GM21786 (cell line): Measurements from ENCODE around the gene DPYSL4.

ENCODE experiments used
- ATAC-seq: cut with Tn5 transposase; IDR thresholded peaks from one replicate; pipeline ENCODE4 v1.9.1; 2021; ENCODE audit not compliant: unreplicated experiment

DPYSL4 gene

DNA sequence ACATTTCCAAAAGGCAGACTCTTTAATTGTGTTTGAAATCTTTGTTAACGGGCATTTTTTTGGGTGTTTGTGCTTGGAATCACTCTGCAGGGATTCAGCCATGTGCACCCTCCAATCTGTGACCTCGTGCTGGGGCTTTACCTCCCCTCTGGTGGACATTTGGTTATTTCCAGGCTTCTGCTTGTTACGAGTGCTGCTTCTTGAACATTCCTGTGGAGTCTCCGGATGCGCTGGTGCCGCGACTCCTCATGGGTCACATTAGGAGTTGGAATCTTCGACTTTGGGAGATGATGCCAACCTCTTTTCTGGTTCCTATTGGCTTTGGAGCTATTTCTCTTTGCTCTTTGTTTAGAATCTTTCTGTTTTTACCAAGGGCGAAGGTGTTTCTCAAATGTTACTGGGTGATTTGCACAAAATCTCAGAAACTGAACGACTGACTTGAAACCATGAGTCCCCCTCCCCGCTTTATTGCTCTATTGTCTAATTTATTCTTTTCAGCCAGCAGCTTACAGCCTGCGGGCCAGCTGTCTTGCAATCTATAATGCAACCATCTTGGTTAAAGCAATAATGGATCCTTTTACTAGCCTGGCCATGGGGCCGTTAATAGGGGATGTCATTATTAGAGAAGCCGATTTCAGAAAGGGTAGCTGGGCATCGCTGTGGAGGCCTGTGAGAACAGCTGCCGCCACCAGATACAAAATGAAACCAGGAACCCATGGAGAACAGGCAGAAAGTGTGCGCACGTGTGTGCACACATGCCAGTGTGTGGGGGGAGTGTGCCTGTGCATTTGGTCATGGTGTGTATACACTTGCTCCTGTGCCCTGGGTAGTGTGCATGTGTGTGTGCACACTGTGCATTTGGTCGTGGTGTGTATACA, 9.9 kb upstream of the DPYSL4 start:
- ATAC-seq, result no peak

DNA sequence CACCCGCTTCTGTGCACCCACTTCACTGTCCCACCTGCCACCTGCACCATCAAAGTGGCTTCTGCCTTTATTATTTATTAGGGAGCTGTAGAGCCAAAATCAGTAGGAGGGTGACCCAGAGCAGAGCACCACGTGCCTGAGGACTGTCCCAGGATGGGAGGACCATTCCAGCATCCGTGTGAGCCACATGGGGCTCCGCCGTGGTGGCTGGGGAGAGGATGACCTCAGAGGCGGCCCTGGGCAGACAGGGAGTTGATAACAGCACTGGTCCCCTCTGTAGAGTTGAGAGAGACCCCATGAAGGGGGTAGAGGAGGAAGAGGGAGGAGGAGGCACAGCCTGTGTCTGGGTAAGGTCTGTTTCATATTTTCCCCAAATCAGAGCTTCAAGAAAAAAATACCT, 8.7 kb upstream of the DPYSL4 start:
- ATAC-seq, result no peak

DNA sequence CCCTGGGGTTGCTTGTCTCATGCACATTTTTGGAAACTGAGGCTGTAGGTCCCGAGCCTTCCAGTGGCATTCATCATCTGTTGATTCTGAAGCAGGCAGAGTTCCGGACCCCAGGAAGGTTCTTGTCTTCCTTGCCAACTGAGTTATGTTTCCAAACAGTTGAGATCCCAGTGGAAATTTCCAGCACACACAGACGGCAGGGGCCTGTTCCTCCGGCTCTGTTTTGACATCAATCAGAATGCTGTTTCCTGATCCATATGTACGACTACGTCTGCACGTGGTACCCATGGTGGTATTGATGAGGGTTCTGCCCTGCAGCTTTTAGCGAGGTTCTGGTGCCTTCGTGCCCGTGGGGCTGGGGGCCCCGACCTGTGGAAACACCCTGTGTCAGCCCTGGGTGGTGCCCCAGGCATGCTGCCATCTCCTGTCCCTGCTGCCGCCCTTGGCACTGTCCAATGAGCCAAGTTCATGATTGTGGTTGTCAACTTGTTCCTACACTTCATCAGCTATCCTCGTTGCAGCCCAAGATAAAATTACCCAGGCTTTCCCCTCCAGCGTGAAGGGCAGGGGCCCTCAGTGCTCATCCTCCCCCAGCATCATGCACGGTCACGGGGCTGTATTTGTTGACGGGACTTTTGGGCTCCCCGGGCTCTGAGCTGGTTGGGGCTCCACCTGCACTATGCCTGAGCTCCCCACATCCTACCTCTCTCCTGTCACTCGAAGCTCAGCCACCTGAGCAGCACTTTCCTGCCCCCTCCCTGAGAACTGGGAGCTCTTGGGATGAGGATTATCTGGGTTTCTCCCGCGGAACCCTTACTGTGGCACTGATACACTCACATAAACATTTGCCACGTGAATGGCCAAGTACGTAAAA, 7.8 kb upstream of the DPYSL4 start:
- ATAC-seq, result no peak

DNA sequence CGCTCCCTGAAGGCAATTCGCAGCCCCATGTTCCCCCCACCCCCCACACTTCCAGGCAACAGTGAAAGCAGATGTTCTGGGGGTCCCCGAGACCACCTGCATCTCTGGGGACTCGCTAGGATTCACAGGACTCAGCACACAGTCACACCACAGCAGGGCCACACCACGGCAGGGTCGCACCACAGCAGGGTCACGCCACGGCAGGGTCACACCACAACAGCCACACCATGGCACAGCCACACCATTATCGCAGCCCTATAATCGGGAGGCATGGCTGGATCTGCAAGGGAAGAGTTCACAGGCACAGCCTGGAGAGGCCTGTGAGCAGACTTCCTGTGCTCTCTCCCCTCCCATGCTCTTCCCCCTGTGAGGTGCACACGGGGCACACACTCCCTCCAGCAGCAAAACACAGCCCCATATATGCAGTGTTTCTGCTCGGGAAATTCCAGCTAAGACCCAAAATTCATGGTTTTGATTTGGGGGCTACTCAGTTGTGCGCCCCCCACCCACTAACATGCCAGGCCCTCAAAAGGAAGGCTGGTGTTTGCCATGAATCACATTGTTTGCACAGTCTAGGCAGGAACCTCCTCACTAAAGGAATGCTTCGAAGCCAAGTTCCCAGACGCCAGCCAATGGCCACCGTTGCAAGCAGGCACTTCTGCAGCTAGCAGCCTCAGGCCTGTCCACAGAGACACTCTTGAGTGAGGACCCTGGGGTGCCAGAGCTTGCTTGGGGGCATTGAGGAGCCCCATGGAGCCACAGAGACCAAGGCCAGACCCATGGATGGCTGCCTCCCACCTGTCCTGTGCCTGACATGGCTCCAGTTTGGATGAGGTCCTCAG, 7.0 kb upstream of the DPYSL4 start:
- no peak for ATAC-seq

DNA sequence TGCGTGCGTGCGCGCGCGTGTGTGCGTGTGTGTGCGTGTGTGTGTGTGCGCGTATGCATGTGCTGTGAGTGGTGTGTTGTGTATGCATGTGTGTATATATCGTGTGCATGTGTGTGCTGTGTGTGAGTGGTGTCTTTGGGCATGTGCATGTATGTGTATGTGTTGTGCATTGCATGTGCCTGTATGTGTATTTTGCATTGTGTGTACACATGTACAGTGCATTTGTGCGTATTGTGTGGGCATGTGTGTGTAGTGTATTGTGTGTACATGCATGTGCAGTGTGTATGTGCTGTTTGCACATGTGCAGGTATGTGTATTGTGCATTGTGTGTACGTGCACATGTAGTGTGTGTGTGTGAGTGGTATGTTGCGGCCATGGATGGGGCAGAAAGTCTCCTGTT, 6.0 kb upstream of the DPYSL4 start:
- ATAC-seq, result no peak

DNA sequence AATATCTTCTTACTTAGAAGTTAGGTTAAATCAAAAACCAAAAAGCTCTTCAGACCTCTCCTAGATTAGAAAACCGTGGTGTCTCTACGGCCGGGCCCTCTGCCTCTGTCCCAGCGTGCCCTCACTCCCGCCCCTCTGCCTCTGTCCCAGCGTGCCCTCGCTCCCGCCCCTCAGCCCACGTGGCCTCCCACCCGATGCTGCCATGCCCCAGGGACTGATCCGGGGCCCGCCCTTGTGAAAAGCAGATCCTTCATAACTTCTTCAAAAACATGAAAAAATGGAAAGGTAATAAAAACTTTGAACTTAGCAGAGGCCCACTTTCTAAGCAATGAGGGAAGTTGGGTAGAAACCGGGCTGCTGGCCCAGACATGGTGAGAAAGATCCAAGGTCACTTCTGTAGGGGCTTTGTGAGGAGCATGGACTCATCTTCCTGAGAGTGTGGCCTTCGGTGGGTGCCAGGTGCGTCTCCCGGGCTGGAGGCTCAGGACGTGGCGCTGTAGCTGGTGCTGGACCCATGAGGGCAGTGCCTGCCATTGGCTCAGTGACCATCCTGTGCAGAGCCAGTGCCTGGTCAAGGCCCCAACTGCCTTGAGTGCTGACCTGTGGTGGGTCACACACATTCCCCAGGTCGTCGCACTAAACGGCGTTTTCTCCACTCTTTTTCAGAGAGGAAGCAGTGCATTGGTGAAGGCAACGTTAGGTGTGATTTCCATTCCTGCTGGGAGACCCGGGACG, 4.9 kb upstream of the DPYSL4 start:
- ATAC-seq, result no peak

DNA sequence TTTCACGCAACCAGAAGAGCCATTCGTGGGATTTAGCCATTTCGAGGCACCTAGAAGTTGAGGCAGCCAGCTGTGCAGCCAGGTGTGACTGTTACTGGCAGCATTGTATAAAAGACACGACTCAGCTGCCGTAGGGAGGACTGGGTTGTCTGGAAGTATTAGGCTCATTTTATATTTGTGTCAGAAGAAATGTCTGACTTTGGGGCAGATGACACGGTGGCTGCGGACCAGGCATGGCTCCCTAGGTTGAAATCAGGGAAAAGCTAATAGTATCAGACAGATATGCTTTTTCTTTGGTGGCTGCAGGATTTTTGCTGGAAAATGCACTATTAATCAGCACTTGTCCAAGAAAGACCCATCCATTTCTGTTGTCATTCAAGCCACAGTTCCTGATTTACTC, 4.2 kb upstream of the DPYSL4 start:
- ATAC-seq, result no peak

DNA sequence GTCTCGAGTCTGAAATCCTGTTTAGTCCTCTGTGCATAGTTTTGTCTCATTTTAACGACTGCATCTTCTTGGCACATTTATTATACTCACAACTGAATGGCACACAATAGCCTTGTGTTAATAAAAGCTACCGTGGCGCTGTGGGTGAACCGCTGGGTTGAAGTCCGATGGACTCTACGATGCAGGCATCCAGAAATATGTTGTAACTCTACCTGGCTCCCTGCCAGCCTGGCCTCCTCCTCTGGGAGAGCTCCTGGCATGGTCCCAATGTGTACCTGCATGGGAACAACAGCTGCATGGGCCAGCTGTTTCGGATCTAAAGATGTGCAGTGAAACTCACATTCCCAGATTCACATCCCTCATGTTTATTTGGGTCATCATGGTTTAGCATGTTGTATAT, 3.7 kb upstream of the DPYSL4 start:
- no peak for ATAC-seq

DNA sequence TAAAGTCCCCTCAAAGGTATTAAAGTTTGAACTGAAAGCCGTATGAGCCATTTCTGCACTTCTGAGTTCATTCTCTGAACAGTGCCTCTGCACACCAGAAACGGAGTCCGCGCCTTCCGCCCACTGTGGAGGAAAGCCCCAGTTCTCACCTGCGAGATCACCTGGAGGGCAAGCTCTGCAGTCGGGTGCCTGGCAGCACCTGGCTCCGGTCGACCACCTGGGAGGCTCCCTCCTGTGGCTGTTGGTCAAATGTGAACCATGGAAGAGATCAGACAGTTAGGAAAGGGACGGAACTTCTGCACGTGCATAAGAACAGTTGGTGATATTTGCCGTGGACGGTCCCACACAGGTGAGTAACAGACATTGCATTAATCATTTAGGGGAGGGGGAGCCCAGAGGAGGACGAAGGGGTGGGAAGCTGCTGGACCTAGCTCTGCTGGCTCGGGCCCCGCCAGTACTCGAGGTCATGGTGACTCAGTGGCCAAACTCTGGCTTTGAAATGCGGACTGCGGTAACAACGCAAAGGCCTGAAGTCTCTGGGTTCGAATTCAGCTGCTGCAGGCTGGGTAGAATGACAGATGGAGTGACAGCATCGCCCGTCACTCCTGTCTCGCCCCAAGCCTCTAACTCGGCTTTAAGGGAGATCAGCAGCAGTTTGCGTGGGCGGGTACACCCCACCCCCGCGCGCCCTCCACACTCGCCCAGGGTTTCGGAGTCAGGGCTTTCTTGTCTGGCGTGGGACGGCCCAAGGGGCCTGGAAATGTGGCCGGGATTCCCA, 1.7 kb upstream of the DPYSL4 start:
- ATAC-seq, result no peak

DNA sequence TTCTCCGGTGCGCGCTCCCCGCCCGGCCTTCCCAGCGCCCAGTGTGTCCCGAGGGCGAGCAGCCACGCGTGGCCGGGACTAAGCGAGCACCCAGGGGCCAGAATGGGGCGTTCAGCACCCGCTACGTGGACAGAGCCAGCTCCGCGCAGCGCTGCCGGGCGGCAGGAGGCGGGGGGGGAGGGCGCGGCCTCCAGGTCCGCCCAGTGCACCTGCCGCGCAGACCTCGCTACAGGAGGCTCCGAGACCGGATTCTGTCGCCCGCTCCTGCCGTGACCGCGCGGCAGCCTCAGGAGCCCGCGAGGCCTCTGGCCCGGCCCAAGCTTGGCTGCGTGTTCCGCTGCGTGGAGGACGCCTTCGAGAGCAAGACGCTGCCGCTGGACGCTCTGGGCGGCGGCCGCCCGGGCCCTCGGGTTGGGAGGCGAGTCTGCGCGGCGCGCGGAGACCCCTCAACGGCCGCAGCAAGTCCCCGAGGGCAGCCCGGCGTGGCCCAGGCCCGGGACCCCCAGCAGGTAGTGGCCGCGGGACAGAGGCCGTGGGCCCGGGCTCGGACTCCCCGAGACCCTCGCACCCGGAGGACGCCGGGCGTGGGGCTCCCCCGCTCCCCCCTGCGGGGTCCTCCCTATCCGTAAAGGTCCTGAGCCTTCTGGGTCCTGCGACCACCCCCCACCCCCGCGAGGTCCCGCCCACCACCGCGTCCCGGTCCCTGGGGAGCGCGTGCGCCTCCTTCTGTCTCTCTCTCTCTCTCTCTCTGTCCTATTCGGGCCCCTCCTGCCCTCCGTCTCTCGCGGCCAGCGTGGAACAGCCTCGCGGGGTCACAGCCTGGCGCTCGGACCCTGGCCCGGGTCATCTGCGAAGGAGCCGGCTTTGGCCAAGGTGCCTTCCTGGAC, 904 bp upstream of the DPYSL4 start:
- no peak for ATAC-seq

DNA sequence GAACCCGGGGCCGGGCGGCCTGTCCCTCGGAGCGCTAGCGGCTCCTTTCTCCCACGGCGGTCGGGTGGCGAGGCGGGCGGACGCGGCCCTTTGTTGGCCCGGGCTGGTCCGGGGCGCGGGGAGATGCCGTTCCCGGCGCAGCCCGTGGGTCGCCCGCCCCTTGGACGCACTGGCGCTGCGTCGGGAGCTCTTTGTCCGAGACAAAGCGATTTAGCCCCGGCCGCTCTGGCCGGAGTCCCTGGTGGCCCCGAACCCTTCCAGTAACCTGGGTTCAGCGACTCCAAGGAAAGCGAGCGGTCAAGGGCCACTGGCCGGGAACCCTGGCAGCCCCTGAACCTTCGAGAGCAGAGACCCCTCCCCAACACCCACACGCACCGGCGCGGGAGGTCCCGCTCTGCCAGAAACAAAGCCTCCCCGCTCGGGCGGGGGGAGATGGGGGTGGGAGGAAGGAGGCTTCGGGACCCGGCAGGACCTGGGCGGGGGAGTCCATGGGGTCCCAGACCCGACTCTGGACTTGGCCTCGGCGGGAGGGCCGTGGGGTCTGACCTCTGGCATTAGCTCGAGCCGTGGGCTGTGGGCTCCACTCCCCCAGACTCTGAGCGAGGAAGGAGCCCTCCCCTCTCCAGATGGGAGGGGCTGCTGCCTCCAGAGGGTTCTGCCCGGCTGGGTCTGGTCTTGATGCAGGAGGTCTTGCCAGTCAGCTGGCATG, 836 bp downstream of the DPYSL4 start:
- no peak for ATAC-seq

DNA sequence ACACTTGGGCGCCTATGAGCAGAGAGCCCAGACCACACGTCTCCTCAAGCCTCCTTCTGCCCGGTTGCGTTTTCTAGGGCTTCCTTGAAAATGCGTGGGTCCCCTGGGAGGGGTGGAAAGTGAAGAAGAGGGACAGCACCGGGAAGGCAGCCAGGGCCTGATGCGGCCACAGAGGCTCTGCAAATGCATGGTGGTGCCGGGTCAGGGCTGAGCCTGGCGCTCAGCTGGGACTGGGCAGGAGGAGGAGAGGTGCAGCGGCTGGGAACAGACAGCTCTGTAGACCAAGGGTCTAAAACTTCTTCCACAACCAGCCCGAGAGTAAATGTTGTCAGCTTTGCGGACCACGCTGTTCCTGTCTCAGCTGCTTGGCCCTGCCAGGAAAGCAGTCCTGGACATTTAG, 1.6 kb downstream of the DPYSL4 start:
- ATAC-seq, result no peak

DNA sequence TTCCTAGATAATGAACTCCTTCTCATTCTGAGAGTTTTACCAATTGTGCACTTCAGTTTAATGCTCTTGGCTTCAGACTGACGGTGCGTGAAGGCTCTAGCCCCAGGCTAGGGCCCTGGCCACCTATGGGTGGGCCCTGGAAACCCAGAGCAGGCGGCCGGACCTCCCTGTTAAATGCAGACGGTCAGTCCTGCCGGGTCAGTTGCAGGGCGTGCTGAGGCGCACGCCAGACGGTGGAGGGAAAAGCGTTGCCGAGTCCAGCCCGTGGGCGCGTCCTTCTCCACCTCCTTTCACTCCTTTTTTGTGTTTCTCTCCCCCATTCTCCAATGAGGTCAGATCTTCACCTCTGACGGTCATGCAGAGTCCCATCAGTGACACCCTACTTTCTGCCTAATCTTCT, 2.3 kb downstream of the DPYSL4 start:
- ATAC-seq, result no peak

DNA sequence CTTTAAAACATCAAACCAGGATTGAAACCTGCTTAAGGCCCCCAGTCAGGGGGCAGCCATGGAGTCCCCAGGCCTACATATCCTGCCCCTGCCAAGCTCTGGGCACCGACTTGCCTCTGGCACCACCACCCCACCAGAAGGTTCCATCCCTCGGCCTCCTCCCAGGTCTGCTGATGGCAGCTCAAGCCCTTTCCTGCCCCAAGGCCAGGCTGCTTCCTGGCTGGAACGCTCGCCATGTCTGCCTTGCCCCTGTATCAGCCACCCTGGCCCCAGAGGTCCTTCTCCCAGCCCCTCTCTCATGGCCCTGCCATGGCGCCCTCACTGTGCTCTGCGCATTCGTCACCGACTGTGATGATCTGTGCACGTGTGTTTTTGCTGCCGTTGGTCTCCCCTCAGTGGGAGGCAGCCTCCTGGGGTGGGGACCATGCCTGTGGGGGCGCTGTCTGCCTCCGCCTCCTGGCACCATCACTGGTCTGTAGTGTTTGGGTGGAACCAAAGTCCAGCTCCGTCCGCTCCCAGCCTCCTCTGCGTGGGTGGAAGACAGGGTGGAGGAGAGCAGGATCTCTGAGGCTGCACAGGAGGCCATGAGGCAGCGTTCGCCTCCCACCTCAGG, 3.2 kb downstream of the DPYSL4 start:
- ATAC-seq, result no peak

DNA sequence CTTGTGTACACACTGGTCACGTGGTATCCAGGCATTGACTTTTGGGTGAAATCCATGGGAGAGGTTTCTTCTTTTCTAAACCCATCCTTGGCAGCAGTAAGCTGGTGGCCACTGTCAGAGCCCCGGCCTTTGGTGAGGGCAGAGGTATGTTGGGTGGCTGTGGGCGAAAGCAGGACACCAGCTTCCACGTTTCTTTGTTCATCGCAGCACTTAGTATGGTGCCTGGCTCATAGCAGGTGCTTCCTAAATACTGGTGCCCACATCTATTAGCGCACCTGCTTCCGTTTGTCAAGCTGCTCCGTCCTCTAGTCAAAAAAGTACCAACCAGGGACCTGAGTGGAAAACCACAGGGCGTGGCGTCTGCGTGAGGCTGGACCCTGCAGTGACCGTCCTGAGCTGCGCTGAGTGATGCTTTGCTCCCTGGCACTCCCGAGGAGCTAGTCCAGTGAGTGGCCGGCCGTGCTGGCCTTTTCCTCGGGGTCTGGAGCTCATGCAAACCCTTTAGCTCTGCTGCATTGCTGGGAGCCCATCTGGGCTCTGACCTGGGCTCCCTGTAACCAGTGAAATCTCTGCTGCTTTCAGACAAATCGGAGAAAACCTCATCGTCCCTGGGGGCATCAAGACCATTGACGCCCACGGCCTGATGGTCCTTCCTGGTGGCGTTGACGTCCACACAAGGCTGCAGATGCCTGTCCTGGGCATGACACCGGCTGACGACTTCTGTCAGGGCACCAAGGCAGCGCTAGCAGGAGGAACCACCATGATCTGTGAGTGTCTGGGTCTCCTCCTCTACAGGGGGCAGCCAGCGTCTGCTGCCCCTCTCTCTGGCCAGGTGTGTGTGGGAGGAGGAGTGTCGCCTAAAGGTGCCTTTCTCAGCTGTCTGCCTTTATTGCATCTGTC, 5.6 kb downstream of the DPYSL4 start:
- ATAC-seq, result no peak

DNA sequence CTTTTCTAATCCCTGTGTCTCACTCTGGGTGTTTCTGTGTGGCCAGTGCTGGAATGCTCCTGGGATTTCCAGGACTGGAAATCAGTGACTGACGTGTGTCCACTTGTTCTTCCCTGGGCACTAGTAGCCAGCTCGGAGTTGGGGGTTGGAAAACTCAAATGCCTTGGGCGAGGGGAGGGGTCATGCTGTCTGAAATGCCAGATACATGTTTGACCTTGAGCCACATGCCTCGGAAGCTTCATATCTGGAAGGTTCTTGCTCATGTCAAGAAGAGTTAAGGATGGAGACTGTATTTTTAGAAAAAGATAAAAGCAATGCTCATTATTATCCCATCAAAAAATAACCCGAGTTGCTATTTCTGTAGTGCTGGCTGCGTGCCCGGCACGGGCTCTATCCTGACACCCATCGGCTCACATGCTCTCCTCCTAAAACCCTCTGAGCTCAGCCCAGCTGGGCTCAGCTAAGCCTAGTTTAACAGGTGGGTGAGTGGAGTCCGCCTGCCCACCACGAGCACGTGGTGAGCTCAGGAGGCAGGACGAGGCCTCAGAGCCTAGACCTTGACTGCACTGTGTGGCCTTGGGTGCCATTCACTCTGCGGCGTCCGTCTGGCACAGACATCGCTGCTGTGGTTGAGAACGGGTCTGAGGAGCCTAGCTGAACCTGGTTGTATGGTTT, 6.4 kb downstream of the DPYSL4 start:
- no peak for ATAC-seq
